ENCODE measurements around the gene CALML3.

CALML3 gene

DNA sequence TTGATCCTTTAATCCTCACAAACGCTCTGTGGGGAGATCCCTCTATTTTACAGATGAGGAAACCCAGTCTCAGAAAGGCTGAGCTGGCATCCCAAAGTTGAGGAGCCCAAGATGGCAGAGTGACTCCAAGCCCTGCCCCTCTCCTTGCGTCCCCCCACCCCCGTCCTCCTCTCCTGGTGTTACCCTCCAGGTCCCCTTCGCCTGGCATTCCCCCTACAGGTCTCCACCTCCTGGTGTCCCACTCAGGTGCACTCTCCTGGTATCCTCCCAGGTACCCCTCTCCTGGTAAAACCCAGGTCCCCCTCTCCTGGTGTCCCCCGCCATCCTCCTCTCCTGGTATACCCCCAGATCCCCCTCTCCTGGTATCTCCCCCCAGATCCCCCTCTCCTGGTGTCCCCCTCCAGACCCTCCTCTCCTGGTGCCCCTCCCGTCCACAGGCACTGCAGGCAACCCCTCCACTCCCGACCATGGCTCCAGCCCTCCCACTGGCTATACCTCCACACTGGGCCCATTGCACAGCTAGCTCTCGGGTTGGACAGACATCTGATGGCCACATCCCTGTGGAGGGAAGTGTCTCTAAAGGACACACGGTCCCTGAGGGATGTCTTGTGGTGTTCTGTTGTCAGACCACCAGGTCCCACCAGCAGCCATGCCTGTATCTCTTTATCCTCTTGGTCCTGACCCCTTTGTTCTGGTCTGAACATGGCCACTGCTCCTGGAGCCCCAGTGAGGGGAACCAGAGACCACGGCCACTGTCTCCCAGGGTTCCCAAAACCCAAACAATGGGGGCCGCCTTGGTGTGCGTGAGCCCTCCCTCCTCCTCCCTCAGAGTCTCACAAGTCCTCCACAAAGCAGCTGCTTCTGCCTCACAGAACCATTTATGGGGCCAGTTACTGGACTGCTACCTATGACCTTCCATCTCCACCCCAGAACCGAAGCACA lies 37.2 kb downstream of the CALML3 start:
- Histone ChIP-seq H3K9me3 (replicated peaks in 1 of 11) (no peaks in the 10 kb centered on the region), H3K4me3 (no peak overlapping the region), H3K9ac (no peak overlapping the region), H4K20me1 (no peaks in the 10 kb centered on the region), H3K27me3 (no peaks in the 10 kb centered on the region), H3K36me3 (no peaks in the 10 kb centered on the region), H3K4me1 (peaks cover 0 to 19% (median 7%) of the 10 kb centered on the region in 10 experiments; a peak in 7 of 20 replicates), H3K4me2 (no peak overlapping the region), H3K27ac (no peak overlapping the region)
- TF ChIP-seq Cebpa-rat (IDR thresholded peaks at IDR 0.05) = no peak

DNA sequence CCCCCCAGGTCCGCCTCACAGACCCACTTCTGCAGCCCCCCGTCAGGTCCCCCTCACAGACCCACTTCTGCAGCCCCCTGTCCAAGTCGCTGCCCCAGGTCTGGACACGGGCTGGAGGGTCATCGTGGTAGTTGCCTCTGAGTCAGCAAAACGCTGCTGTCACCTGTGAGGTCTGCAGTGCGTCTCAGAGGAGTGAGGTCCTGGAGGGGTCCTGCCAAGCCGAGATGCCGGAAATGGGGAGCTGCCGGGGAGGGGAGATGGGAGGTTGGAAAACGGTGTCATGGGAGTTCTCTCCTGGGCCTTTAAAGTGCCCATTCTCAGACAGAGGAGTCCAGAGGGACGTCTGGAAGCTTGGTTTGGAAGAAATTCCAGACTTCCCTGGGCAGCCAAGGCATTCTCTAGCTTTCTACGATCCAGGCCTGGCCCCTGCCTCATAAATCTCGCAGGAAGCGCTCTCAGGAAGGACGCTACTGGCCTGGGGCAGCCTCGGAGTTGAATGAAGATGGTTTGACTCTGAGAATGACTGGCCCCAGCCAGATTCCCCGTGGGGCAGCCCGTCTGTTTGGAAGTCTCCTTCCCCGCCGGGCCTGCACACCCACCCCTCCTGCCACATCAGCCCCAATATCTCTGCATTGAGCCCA lies 38.7 kb downstream of the CALML3 start:
- Histone ChIP-seq H3K4me1 (peaks cover 0 to 19% (median 7%) of the 10 kb centered on the region in 10 experiments; a peak in 7 of 20 replicates), H3K27ac (no peak overlapping the region), H3K4me2 (no peak overlapping the region), H3K27me3 (no peaks in the 10 kb centered on the region), H3K9me3 (replicated peaks in 1 of 11) (no peaks in the 10 kb centered on the region), H4K20me1 (no peaks in the 10 kb centered on the region), H3K9ac (no peak overlapping the region), H3K4me3 (no peak overlapping the region), H3K36me3 (no peaks in the 10 kb centered on the region)
- no peak for TF ChIP-seq Cebpa-rat (IDR thresholded peaks at IDR 0.05)

DNA sequence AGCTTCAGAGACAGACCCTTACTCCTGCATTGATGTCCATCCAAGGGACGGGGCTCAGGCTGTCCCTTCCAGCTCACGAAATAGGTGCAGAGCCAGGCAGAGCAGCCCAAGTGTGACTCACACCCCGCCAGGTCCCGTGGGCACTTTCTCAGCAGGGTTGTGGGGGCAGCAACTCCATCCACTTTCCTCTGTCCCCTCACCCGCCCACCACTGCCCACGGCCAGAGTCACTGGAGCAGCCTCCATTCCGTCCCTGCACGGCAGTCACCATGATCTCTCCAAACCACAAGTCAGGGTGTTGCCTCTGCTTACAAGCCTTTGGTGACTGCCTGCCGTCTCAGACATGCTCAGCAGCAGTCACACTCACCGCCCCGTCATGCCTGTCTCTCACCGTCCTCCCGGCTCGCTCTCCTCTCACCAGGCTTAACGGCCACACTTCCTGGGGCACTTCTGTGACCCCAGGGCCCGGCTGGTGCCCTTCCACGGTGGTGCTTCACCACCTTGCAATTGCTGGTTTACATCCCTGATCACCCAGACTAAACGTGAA lies 39.3 kb downstream of the CALML3 start:
- Histone ChIP-seq H3K4me1 (peaks cover 0 to 19% (median 7%) of the 10 kb centered on the region in 10 experiments; a peak in 7 of 20 replicates), H3K27me3 (no peaks in the 10 kb centered on the region), H4K20me1 (no peaks in the 10 kb centered on the region), H3K9me3 (replicated peaks in 1 of 11) (no peaks in the 10 kb centered on the region), H3K27ac (no peak overlapping the region), H3K4me2 (no peak overlapping the region), H3K4me3 (no peak overlapping the region), H3K9ac (no peak overlapping the region), H3K36me3 (no peaks in the 10 kb centered on the region)
- TF ChIP-seq Cebpa-rat (IDR thresholded peaks at IDR 0.05) = no peak

DNA sequence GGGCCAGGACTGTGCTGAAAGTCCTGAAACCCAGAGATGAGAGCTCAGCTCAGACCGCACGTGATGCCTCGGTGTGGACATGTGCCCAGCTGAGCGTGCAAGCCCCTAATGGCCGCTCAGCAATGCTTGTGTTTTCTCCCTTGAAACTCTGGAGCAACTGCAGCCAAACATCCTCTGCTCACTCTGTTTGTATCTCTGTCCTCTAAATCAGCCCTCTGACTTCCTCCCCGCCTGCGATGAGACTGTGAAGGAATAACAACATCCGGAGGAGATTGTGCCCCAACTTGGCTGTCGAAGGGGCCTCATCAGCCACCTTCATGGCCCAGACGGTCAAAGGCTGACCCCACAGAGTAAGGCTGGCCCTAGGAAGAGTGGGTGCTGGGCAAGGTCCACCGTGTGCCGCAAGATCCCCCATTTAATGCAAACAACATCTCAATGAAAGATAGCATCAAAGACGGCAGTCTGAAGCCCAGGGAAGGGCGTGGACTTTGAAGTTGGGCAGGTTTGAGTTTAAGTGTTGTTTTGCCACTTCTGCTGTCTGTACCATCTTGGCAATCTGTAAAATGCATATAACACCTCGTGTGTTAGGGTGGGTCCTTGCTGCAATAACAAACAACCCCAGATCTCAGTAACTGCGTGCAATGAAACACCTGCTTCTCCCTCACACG lies 39.9 kb downstream of the CALML3 start:
- Histone ChIP-seq H3K27me3 (no peaks in the 10 kb centered on the region), H3K9me3 (replicated peaks in 1 of 11) (no peaks in the 10 kb centered on the region), H3K4me1 (peaks cover 0 to 15% (median 5%) of the 10 kb centered on the region in 10 experiments; a peak in 7 of 20 replicates), H3K4me2 (no peak overlapping the region), H3K4me3 (no peak overlapping the region), H3K9ac (no peak overlapping the region), H3K27ac (no peak overlapping the region), H4K20me1 (no peaks in the 10 kb centered on the region), H3K36me3 (no peaks in the 10 kb centered on the region)
- TF ChIP-seq Cebpa-rat (IDR thresholded peaks at IDR 0.05) = no peak

DNA sequence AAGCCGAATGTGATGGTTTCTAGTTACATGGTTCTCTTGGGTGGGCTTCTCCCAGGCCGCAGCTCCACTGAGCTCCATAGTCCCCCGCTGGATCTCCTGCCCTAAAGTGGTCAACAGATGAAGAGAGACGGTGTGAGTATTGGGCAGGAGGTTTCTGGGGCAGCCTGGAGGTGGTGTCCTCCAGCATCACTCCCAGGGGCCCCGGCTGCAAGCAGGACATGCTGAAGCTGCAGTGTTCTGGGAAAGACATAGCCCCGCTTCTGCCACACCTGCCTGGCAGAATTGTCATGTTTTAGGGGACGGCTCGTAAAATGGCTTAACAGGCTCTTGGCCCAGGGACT lies 40.4 kb downstream of the CALML3 start:
- no peak overlapping the region for H3K9ac ChIP-seq
- no peaks in the 10 kb centered on the region for H3K9me3 ChIP-seq (replicated peaks in 1 of 11)
- H3K4me2 ChIP-seq = no peak overlapping the region
- H3K4me3 ChIP-seq = no peak overlapping the region
- no peaks in the 10 kb centered on the region for H3K27me3 ChIP-seq
- no peak overlapping the region for H3K27ac ChIP-seq
- no peaks in the 10 kb centered on the region for H3K36me3 ChIP-seq
- no peaks in the 10 kb centered on the region for H4K20me1 ChIP-seq
- H3K4me1 ChIP-seq = peaks cover 0 to 10% (median under 1%) of the 10 kb centered on the region in 10 experiments; a peak in 5 of 20 replicates
- no peak for TF ChIP-seq Cebpa-rat (IDR thresholded peaks at IDR 0.05)

DNA sequence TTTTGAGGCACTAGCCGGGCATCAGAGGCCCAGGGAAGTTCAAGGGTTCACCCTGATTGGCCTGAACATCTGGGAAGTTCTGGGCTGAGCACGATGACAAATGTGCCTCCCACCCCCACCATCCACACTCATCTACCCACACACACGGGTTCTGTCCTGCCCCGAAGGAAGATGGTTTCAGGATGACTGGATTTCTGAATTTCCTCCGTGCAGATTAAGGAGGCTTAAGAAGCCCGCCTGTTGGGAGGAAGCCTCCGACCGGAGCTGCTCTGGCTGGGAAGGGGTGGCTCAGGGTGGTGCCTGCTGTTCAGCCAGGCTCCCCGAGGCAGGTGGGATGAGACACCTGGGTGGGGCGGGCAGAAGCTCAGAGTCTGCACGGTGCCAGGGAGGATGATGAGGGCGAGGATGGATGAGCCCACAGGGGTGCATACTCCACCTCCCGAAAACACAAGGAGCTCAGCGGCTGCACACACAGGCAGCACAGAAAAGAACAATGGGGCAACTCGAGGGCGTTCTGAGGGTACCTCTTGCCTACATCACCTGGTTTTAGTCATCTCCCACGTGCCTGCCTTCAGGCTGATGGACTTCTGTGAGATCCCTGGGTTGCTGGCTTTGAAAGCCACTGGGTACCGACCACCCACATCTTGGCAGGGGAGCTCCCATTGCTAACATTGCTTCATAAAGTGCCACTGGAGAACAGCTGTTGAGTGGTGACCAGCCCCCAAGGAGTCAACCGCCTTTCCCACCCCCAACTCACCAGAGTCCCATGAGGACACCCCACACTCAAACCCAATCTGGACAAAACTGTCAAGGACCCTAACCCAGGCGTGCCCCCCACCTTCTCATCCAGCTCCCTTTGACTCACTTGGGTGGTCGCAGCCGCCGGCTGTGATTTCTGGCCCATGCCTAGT lies 41.2 kb downstream of the CALML3 start:
- Histone ChIP-seq H3K27me3 (no peaks in the 10 kb centered on the region), H3K27ac (no peak overlapping the region), H3K4me3 (no peak overlapping the region), H3K4me1 (peaks cover 0 to 7% (median 0%) of the 10 kb centered on the region in 10 experiments; a peak in 1 of 20 replicates), H3K9me3 (replicated peaks in 1 of 11) (no peaks in the 10 kb centered on the region), H3K36me3 (no peaks in the 10 kb centered on the region), H3K4me2 (no peak overlapping the region), H3K9ac (no peak overlapping the region), H4K20me1 (no peaks in the 10 kb centered on the region)
- no peak for TF ChIP-seq Cebpa-rat (IDR thresholded peaks at IDR 0.05)

DNA sequence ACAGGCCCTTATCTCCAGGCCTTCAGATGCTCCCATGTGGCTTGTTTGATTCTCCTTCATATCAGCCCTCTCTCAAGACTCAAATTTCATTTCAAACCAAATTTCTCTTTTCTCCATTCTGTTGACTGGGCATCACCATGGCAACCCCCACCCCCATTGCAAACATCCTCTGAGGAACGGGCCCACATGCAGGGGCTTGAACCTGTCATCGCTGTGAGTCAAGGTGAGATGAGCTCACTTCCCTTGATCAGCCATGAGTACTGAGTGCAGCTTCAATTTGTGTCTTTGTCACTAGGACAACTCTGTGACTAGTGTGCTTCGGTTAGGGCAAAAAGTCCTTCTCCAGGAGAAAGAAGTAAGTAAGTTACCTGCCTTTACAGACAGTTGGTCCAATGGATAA lies 41.9 kb downstream of the CALML3 start:
- Histone ChIP-seq H3K27ac (no peak overlapping the region), H3K36me3 (no peaks in the 10 kb centered on the region), H3K9me3 (replicated peaks in 1 of 11) (no peaks in the 10 kb centered on the region), H4K20me1 (no peaks in the 10 kb centered on the region), H3K4me3 (no peak overlapping the region), H3K27me3 (no peaks in the 10 kb centered on the region), H3K9ac (no peak overlapping the region), H3K4me1 (peaks cover 0 to 7% (median 0%) of the 10 kb centered on the region in 10 experiments; a peak in 1 of 20 replicates), H3K4me2 (no peak overlapping the region)
- TF ChIP-seq Cebpa-rat (IDR thresholded peaks at IDR 0.05) = no peak

DNA sequence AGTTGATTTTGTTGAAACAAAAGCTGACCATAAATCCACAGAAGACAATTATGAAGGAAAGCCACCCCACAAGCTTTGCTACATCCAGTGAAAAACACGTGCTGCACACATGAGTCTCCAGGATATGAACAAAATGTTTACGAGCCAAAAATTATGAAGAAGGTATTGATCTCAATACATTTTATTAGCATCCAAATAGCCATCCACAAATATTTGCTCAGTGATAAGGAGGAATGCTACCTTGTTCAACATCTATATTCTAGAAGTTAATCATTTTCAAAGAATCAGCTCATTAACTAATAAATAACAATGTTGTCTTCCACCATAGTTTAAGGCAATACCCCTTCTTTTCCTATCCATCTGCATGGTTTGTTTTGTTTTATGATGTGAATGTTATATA lies 42.7 kb downstream of the CALML3 start:
- peaks cover 0 to 7% (median 0%) of the 10 kb centered on the region in 10 experiments; a peak in 1 of 20 replicates for H3K4me1 ChIP-seq
- no peaks in the 10 kb centered on the region for H3K27me3 ChIP-seq
- no peaks in the 10 kb centered on the region for H3K36me3 ChIP-seq
- H3K4me2 ChIP-seq = no peak overlapping the region
- no peaks in the 10 kb centered on the region for H3K9me3 ChIP-seq (replicated peaks in 1 of 11)
- H4K20me1 ChIP-seq = no peaks in the 10 kb centered on the region
- no peak overlapping the region for H3K9ac ChIP-seq
- no peak overlapping the region for H3K4me3 ChIP-seq
- H3K27ac ChIP-seq = no peak overlapping the region
- TF ChIP-seq Cebpa-rat (IDR thresholded peaks at IDR 0.05) = no peak
